Activated T-cell treated with anti-CD3 and anti-CD28 coated beads, Interleukin-2, amount 50 U/mL, for 1 hour (primary cell): ENCODE results near the gene RAD54L2.
"Not testable (repeated sequence)": the region's sequence is repeated elsewhere in the genome, so short reads cannot be mapped to it uniquely, and the experiment has no call there.

Experiments
- DNase-seq: peaks from one replicate; pipeline ENCODE4 v3.0.0-alpha.2; 2020

The RAD54L2 gene

GRCh38 chr3:51538459-51539290, at the start of gene RAD54L2:
RAD54L2 (plus strand) TSS chr3:51538719; CDS start chr3:51590421, 51,702 bp downstream.
- DNase-seq: peak; percentile 86

- DNase-seq: peak; percentile 83
These were observed 39.4 kb upstream of the RAD54L2 start for GRCh38 chr3:51498876-51499738.

- DNase-seq: peak; percentile 27
These were observed 37.8 kb upstream of the RAD54L2 start for GRCh38 chr3:51500632-51501131.

GRCh38 chr3:51501833-51502561, 36.5 kb upstream of the RAD54L2 start:
- DNase-seq: peak; percentile 83

- DNase-seq: no peak
These were observed 36.0 kb upstream of the RAD54L2 start for GRCh38 chr3:51502562-51502910.

- no peak for DNase-seq
These were observed 35.5 kb upstream of the RAD54L2 start for GRCh38 chr3:51503007-51503406.

GRCh38 chr3:51508255-51508654, 30.3 kb upstream of the RAD54L2 start:
- DNase-seq: no peak

GRCh38 chr3:51510996-51511395, 27.5 kb upstream of the RAD54L2 start:
- no peak for DNase-seq

- DNase-seq: no peak
These were observed 24.3 kb upstream of the RAD54L2 start for GRCh38 chr3:51514210-51514609.

- no peak for DNase-seq
These were observed 18.7 kb upstream of the RAD54L2 start for GRCh38 chr3:51519848-51520247.

- not testable (repeated sequence) for DNase-seq
These were observed 17.4 kb upstream of the RAD54L2 start for GRCh38 chr3:51520906-51521730.

GRCh38 chr3:51522273-51522962, 16.1 kb upstream of the RAD54L2 start:
- DNase-seq: no peak

GRCh38 chr3:51524874-51525273, 13.6 kb upstream of the RAD54L2 start:
- DNase-seq: not testable (repeated sequence)

GRCh38 chr3:51530485-51530884, 8.0 kb upstream of the RAD54L2 start:
- no peak for DNase-seq

GRCh38 chr3:51535146-51536019, 3.1 kb upstream of the RAD54L2 start:
- DNase-seq: no peak

GRCh38 chr3:51537631-51538030, 888 bp upstream of the RAD54L2 start:
- DNase-seq: not testable (repeated sequence)

- DNase-seq: no peak
These were observed 432 bp upstream of the RAD54L2 start for GRCh38 chr3:51538115-51538458.

- peak; percentile 28 for DNase-seq
These were observed 897 bp downstream of the RAD54L2 start for GRCh38 chr3:51539291-51539941.

- DNase-seq: not testable (repeated sequence)
These were observed 4.1 kb downstream of the RAD54L2 start for GRCh38 chr3:51542596-51542995.
